HCT116 (cell line): Measurements from ENCODE around the gene RHOBTB1.

Experiments used
- EGR1 ChIP-seq: IDR thresholded peaks from 2 replicates; pipeline ENCODE4 v1.6.1; 2012; ENCODE audit warnings: low read depth
- EZH2 ChIP-seq: fragments of 200-600 bp; sonication (generic); IDR thresholded peaks from 2 replicates; pipeline ENCODE4 v1.6.1; 2017; ENCODE audit warnings: antibody characterized with exemption, mixed run types
- EZH2phosphoT487 ChIP-seq: fragments of 200-600 bp; IDR thresholded peaks from 2 replicates; pipeline ENCODE4 v1.6.1; 2018; ENCODE audit warnings: antibody characterized with exemption, borderline replicate concordance
- FOSL1 ChIP-seq: IDR thresholded peaks from 2 replicates; pipeline ENCODE4 v1.6.1; 2012; ENCODE audit warnings: low read depth
- POLR2A ChIP-seq: IDR thresholded peaks from 2 replicates; pipeline ENCODE4 v1.7.0; 2011; ENCODE audit warnings: borderline replicate concordance; ENCODE audit not compliant: insufficient read depth, insufficient read length; ENCODE audit errors: extremely low read depth
- POLR2AphosphoS5 ChIP-seq: IDR thresholded peaks from 2 replicates; pipeline ENCODE4 v1.6.1; 2011; ENCODE audit warnings: mild to moderate bottlenecking, low read depth, low read length, moderate library complexity
- RAD21 ChIP-seq: IDR thresholded peaks from 2 replicates; pipeline ENCODE4 v1.6.1; 2012; ENCODE audit warnings: low read depth, mild to moderate bottlenecking
- TCF7L2 ChIP-seq: IDR thresholded peaks from 2 replicates; pipeline ENCODE4 v1.7.0; 2011; ENCODE audit warnings: borderline replicate concordance, inconsistent platforms; ENCODE audit not compliant: insufficient read depth, insufficient read length; ENCODE audit errors: extremely low read depth
- YY1 ChIP-seq: IDR thresholded peaks from 2 replicates; pipeline ENCODE4 v1.6.1; 2011; ENCODE audit warnings: low read length, low read depth, moderate library complexity, mild to moderate bottlenecking; ENCODE audit not compliant: insufficient replicate concordance; ENCODE audit errors: extremely low read depth
- ZBTB33 ChIP-seq: IDR thresholded peaks from 2 replicates; pipeline ENCODE4 v1.6.1; 2011; ENCODE audit warnings: mild to moderate bottlenecking, low read length, moderate library complexity; ENCODE audit not compliant: insufficient replicate concordance; ENCODE audit errors: extremely low read depth
- ZNF274 ChIP-seq: fragments of 200-500 bp; sonication (Bioruptor generic); IDR thresholded peaks from 2 replicates; pipeline ENCODE4 v1.6.1; 2014; ENCODE audit warnings: mild to moderate bottlenecking, low read depth, low read length, inconsistent platforms
- TF ChIP-seq, protein P1 (sequence below): IDR thresholded peaks from 2 replicates; pipeline ENCODE4 v1.6.1; 2012; ENCODE audit warnings: low read depth
- TF ChIP-seq, protein P2 (sequence below), 3 experiments: fragments of 200-600 bp in 1 of 3; sonication (generic) in 1 of 3; IDR thresholded peaks in 2 of 3; conservative IDR thresholded peaks in 1 of 3; 2 replicates each; pipeline ENCODE4 v1.5.1; 2012 to 2017; ENCODE audit warnings: low read depth in 2 of 3, low read length in 2 of 3, antibody characterized with exemption in 1 of 3, borderline replicate concordance in 1 of 3, control low read depth in 1 of 3, mild to moderate bottlenecking in 1 of 3, mixed read lengths in 1 of 3, mixed run types in 1 of 3, moderate library complexity in 1 of 3; ENCODE audit not compliant: insufficient read depth in 1 of 3

- TF ChIP-seq, protein P1, sequence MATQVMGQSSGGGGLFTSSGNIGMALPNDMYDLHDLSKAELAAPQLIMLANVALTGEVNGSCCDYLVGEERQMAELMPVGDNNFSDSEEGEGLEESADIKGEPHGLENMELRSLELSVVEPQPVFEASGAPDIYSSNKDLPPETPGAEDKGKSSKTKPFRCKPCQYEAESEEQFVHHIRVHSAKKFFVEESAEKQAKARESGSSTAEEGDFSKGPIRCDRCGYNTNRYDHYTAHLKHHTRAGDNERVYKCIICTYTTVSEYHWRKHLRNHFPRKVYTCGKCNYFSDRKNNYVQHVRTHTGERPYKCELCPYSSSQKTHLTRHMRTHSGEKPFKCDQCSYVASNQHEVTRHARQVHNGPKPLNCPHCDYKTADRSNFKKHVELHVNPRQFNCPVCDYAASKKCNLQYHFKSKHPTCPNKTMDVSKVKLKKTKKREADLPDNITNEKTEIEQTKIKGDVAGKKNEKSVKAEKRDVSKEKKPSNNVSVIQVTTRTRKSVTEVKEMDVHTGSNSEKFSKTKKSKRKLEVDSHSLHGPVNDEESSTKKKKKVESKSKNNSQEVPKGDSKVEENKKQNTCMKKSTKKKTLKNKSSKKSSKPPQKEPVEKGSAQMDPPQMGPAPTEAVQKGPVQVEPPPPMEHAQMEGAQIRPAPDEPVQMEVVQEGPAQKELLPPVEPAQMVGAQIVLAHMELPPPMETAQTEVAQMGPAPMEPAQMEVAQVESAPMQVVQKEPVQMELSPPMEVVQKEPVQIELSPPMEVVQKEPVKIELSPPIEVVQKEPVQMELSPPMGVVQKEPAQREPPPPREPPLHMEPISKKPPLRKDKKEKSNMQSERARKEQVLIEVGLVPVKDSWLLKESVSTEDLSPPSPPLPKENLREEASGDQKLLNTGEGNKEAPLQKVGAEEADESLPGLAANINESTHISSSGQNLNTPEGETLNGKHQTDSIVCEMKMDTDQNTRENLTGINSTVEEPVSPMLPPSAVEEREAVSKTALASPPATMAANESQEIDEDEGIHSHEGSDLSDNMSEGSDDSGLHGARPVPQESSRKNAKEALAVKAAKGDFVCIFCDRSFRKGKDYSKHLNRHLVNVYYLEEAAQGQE: no peak
- TF ChIP-seq FOSL1 (no peak), EGR1 (no peak), POLR2AphosphoS5 (no peak), RAD21 (no peak), EZH2 (no peak), ZNF274 (no peak), YY1 (no peak), TCF7L2 (no peak), EZH2phosphoT487 (no peak), ZBTB33 (no peak), POLR2A (no peak)
- TF ChIP-seq, protein P2, sequence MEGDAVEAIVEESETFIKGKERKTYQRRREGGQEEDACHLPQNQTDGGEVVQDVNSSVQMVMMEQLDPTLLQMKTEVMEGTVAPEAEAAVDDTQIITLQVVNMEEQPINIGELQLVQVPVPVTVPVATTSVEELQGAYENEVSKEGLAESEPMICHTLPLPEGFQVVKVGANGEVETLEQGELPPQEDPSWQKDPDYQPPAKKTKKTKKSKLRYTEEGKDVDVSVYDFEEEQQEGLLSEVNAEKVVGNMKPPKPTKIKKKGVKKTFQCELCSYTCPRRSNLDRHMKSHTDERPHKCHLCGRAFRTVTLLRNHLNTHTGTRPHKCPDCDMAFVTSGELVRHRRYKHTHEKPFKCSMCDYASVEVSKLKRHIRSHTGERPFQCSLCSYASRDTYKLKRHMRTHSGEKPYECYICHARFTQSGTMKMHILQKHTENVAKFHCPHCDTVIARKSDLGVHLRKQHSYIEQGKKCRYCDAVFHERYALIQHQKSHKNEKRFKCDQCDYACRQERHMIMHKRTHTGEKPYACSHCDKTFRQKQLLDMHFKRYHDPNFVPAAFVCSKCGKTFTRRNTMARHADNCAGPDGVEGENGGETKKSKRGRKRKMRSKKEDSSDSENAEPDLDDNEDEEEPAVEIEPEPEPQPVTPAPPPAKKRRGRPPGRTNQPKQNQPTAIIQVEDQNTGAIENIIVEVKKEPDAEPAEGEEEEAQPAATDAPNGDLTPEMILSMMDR (IDR thresholded peaks at IDR 0.05 in 2 of 3, conservative IDR thresholded peaks at IDR 0.05 in 1 of 3; ENCODE audit: borderline replicate concordance in 1 of 3, insufficient read depth in 1 of 3, low read depth in 2 of 3, low read length in 2 of 3): no peak
Measured at GRCh38 chr10:60942134-60942787, 1.7 kb downstream of the RHOBTB1 start.
